HEK293 (cell line): ENCODE measurements around the gene FREM1.

Source experiments
- CTCF ChIA-PET: fragments of 350-600 bp; formaldehyde crosslinking; extraction: SDS; loops from one replicate; lab custom pipeline; 2021; ENCODE audit warnings: antibody characterized with exemption; lab: Yijun Ruan, JAX
- POLR2A ChIA-PET: fragments of 300-600 bp; formaldehyde crosslinking; extraction: SDS; loops from one replicate; lab custom pipeline; 2020; ENCODE audit warnings: antibody characterized with exemption, inconsistent platforms; lab: Yijun Ruan, JAX
- H3K27ac ChIP-seq: fragments of 200-500 bp; sonication (Bioruptor generic); 2 replicates; pipeline ENCODE4 v1.5.1; 2014; ENCODE audit warnings: low read depth, low read length, control low read depth, inconsistent platforms; ENCODE audit errors: extremely low read depth
- H3K36me3 ChIP-seq, 2 experiments: fragments of 200-500 bp in 1 of 2; sonication (Bioruptor generic) in 1 of 2; 1 replicate in 1 of 2; 2 replicates in 1 of 2; pipeline ENCODE4 v1.5.1; 2014 to 2017; ENCODE audit warnings: inconsistent platforms in 2 of 2, low read length in 2 of 2; ENCODE audit not compliant: control insufficient read depth in 2 of 2, insufficient read depth in 1 of 2
- H3K4me1 ChIP-seq: fragments of 200-500 bp; sonication (Bioruptor generic); 2 replicates; pipeline ENCODE4 v1.5.1; 2014; ENCODE audit warnings: mild to moderate bottlenecking, low read length, inconsistent platforms; ENCODE audit not compliant: control insufficient read depth, insufficient read depth
- H3K4me3 ChIP-seq: 2 replicates; pipeline ENCODE4 v1.5.1; 2011; ENCODE audit warnings: low read depth, mild to moderate bottlenecking, control low read depth, low read length, moderate library complexity
- H3K9me3 ChIP-seq: fragments of 200-500 bp; sonication (Bioruptor generic); 2 replicates; pipeline ENCODE4 v1.5.1; 2014; ENCODE audit warnings: low read depth, low read length, inconsistent platforms; ENCODE audit not compliant: control insufficient read depth, insufficient read depth
- BCL11A ChIP-seq: fragments of 450-650 bp; formaldehyde crosslinking; IDR thresholded peaks from 2 replicates; pipeline ENCODE4 v1.5.1; 2016; ENCODE audit warnings: low read depth, missing biosample characterization, missing genetic modification characterization
- HOXC10 ChIP-seq: sonication (generic); formaldehyde crosslinking; IDR thresholded peaks from 2 replicates; pipeline ENCODE4 v1.8.1; 2023; ENCODE audit warnings: mild to moderate bottlenecking, missing genetic modification reagents
- HOXD13 ChIP-seq: sonication (generic); formaldehyde crosslinking; IDR thresholded peaks from 2 replicates; pipeline ENCODE4 v1.8.0; 2022; ENCODE audit warnings: missing genetic modification reagents, borderline replicate concordance
- KLF1 ChIP-seq: fragments of 450-650 bp; formaldehyde crosslinking; IDR thresholded peaks from 2 replicates; pipeline ENCODE4 v1.5.1; 2016; ENCODE audit warnings: missing biosample characterization, missing genetic modification characterization
- KLF10 ChIP-seq: fragments of 450-650 bp; IDR thresholded peaks from 2 replicates; pipeline ENCODE4 v1.5.1; 2018; ENCODE audit warnings: missing biosample characterization, mild to moderate bottlenecking, missing genetic modification characterization
- KLF7 ChIP-seq: fragments of 450-650 bp; formaldehyde crosslinking; IDR thresholded peaks from 2 replicates; pipeline ENCODE4 v1.5.1; 2016; ENCODE audit warnings: missing biosample characterization, missing genetic modification characterization, borderline replicate concordance
- OVOL3 ChIP-seq: fragments of 450-650 bp; formaldehyde crosslinking; IDR thresholded peaks from 2 replicates; pipeline ENCODE4 v1.5.1; 2016; ENCODE audit warnings: missing biosample characterization, missing genetic modification characterization
- YY2 ChIP-seq: fragments of 450-650 bp; formaldehyde crosslinking; IDR thresholded peaks from 2 replicates; pipeline ENCODE4 v1.5.1; 2016; ENCODE audit warnings: missing biosample characterization, missing genetic modification characterization
- ZFP69B ChIP-seq: fragments of 450-650 bp; formaldehyde crosslinking; IDR thresholded peaks from 2 replicates; pipeline ENCODE4 v1.5.1; 2016; ENCODE audit warnings: missing biosample characterization, missing genetic modification characterization
- ZNF121 ChIP-seq: fragments of 450-650 bp; formaldehyde crosslinking; IDR thresholded peaks from 2 replicates; pipeline ENCODE4 v1.5.1; 2016; ENCODE audit warnings: missing biosample characterization, missing genetic modification characterization
- ZNF140 ChIP-seq: fragments of 450-650 bp; formaldehyde crosslinking; IDR thresholded peaks from 2 replicates; pipeline ENCODE4 v1.5.1; 2016; ENCODE audit warnings: missing biosample characterization, missing genetic modification characterization
- ZNF266 ChIP-seq: fragments of 450-650 bp; formaldehyde crosslinking; IDR thresholded peaks from 2 replicates; pipeline ENCODE4 v1.5.1; 2016; ENCODE audit warnings: missing biosample characterization, missing genetic modification characterization, low read depth
- ZNF292 ChIP-seq: fragments of 450-650 bp; formaldehyde crosslinking; IDR thresholded peaks from 2 replicates; pipeline ENCODE4 v1.5.1; 2016; ENCODE audit warnings: low read depth, missing biosample characterization, missing genetic modification characterization, borderline replicate concordance
- ZNF37A ChIP-seq: fragments of 450-650 bp; IDR thresholded peaks from 2 replicates; pipeline ENCODE4 v1.5.1; 2018; ENCODE audit warnings: missing biosample characterization, missing genetic modification characterization
- ZNF416 ChIP-seq: fragments of 450-650 bp; formaldehyde crosslinking; IDR thresholded peaks from 2 replicates; pipeline ENCODE4 v1.5.1; 2016; ENCODE audit warnings: missing biosample characterization, missing genetic modification characterization
- ZNF510 ChIP-seq: fragments of 450-650 bp; formaldehyde crosslinking; IDR thresholded peaks from 2 replicates; pipeline ENCODE4 v1.5.1; 2018; ENCODE audit warnings: mild to moderate bottlenecking, missing genetic modification characterization, missing biosample characterization; ENCODE audit not compliant: insufficient replicate concordance
- ZNF529 ChIP-seq: fragments of 450-650 bp; formaldehyde crosslinking; IDR thresholded peaks from 2 replicates; pipeline ENCODE4 v1.5.1; 2017; ENCODE audit warnings: missing genetic modification characterization, missing biosample characterization; ENCODE audit not compliant: insufficient replicate concordance
- ZNF544 ChIP-seq: fragments of 450-650 bp; formaldehyde crosslinking; IDR thresholded peaks from 2 replicates; pipeline ENCODE4 v1.5.0; 2017; ENCODE audit warnings: missing biosample characterization, missing genetic modification characterization
- ZNF571 ChIP-seq: fragments of 450-650 bp; formaldehyde crosslinking; IDR thresholded peaks from 2 replicates; pipeline ENCODE4 v1.5.0; 2017; ENCODE audit warnings: missing biosample characterization, missing genetic modification characterization
- ZNF600 ChIP-seq: fragments of 450-650 bp; formaldehyde crosslinking; IDR thresholded peaks from 2 replicates; pipeline ENCODE4 v1.5.1; 2016; ENCODE audit warnings: missing biosample characterization, missing genetic modification characterization
- ZNF621 ChIP-seq: fragments of 450-650 bp; formaldehyde crosslinking; IDR thresholded peaks from 2 replicates; pipeline ENCODE4 v1.5.1; 2017; ENCODE audit warnings: missing biosample characterization, missing genetic modification characterization
- ZNF624 ChIP-seq: fragments of 450-650 bp; formaldehyde crosslinking; IDR thresholded peaks from 2 replicates; pipeline ENCODE4 v1.5.1; 2017; ENCODE audit warnings: missing biosample characterization, missing genetic modification characterization
- ZNF626 ChIP-seq: fragments of 450-650 bp; sonication (Bioruptor Pico); formaldehyde crosslinking; IDR thresholded peaks from 2 replicates; pipeline ENCODE4 v1.5.1; 2018; ENCODE audit warnings: missing biosample characterization, missing genetic modification characterization, inconsistent platforms
- ZNF629 ChIP-seq: fragments of 450-650 bp; formaldehyde crosslinking; IDR thresholded peaks from 2 replicates; pipeline ENCODE4 v1.5.1; 2017; ENCODE audit warnings: missing biosample characterization, missing genetic modification characterization
- ZNF768 ChIP-seq: fragments of 450-650 bp; formaldehyde crosslinking; IDR thresholded peaks from 2 replicates; pipeline ENCODE4 v1.5.1; 2018; ENCODE audit warnings: missing biosample characterization, mild to moderate bottlenecking, missing genetic modification characterization
- ZNF785 ChIP-seq: fragments of 450-650 bp; formaldehyde crosslinking; IDR thresholded peaks from 2 replicates; pipeline ENCODE4 v1.5.1; 2016; ENCODE audit warnings: missing biosample characterization, missing genetic modification characterization
- ZNF837 ChIP-seq: fragments of 450-650 bp; formaldehyde crosslinking; IDR thresholded peaks from 2 replicates; pipeline ENCODE4 v1.5.1; 2016; ENCODE audit warnings: missing biosample characterization, missing genetic modification characterization
- ZSCAN23 ChIP-seq: fragments of 450-650 bp; formaldehyde crosslinking; IDR thresholded peaks from 2 replicates; pipeline ENCODE4 v1.5.1; 2016; ENCODE audit warnings: missing biosample characterization, missing genetic modification characterization
- TF ChIP-seq, protein P1 (sequence below): sonication (generic); formaldehyde crosslinking; IDR thresholded peaks from 2 replicates; pipeline ENCODE4 v1.8.1; 2022; ENCODE audit warnings: mild to moderate bottlenecking, moderate library complexity, missing genetic modification reagents
- TF ChIP-seq, protein P2 (sequence below): fragments of 450-650 bp; formaldehyde crosslinking; IDR thresholded peaks from 2 replicates; pipeline ENCODE4 v1.5.1; 2016; ENCODE audit warnings: missing biosample characterization, missing genetic modification characterization
- TF ChIP-seq, protein P3 (sequence below): fragments of 450-650 bp; formaldehyde crosslinking; optimal IDR thresholded peaks from 2 replicates; pipeline ENCODE3; 2016; ENCODE audit warnings: missing biosample characterization, mild to moderate bottlenecking, missing genetic modification characterization
- TF ChIP-seq, protein P4 (sequence below): fragments of 450-650 bp; formaldehyde crosslinking; IDR thresholded peaks from 2 replicates; pipeline ENCODE4 v1.5.1; 2016; ENCODE audit warnings: missing biosample characterization, missing genetic modification characterization
- TF ChIP-seq, protein P5 (sequence below): fragments of 450-650 bp; formaldehyde crosslinking; IDR thresholded peaks from 2 replicates; pipeline ENCODE4 v1.5.0; 2017; ENCODE audit warnings: missing biosample characterization, missing genetic modification characterization, borderline replicate concordance

Gene FREM1

DNA sequence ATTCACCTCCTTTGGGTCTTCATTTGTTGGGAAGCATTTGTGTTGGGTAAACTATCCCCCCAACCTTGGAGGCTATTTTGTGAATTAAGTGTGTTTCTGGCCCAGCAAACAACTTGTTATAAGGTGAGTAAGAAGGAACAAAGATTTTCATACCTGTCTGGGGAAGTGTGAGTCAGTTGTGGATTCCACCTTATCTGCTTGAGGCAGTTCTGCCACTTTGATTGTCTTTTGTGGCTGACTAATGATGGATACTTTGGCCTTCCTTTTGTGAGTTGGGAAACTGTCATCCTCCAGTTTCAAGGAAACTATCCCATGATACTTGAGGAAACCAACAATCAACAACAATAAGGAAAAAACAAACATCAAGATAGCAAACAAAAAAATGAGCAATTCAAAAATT lies 163.1 kb downstream of the FREM1 start:
- POLR2A ChIA-PET = no interaction called here
- Histone ChIP-seq H3K4me1 (no peaks in the 10 kb centered on the region), H3K36me3 (peaks cover 0 to 6% of the 10 kb centered on the region in 2 experiments; a peak in 1 of 3 replicates), H3K4me3 (no peak overlapping the region), H3K27ac (no peak overlapping the region), H3K9me3 (no peaks in the 10 kb centered on the region)
- TF ChIP-seq ZNF292 (tag by site-specific recombination) (no peak), ZNF624 (tag by site-specific recombination) (no peak), HOXD13 (CRISPR knock-in tag) (no peak), KLF10 (tag by site-specific recombination) (no peak), ZNF837 (tag by site-specific recombination) (no peak), ZNF416 (tag by site-specific recombination) (no peak), BCL11A (no peak), YY2 (tag by site-specific recombination) (no peak), KLF1 (no peak), KLF7 (tag by site-specific recombination) (no peak), OVOL3 (tag by site-specific recombination) (no peak), ZNF768 (tag by site-specific recombination) (no peak), ZNF621 (tag by site-specific recombination) (no peak), ZNF571 (tag by site-specific recombination) (no peak), ZNF37A (no peak)
- TF ChIP-seq, protein P1, sequence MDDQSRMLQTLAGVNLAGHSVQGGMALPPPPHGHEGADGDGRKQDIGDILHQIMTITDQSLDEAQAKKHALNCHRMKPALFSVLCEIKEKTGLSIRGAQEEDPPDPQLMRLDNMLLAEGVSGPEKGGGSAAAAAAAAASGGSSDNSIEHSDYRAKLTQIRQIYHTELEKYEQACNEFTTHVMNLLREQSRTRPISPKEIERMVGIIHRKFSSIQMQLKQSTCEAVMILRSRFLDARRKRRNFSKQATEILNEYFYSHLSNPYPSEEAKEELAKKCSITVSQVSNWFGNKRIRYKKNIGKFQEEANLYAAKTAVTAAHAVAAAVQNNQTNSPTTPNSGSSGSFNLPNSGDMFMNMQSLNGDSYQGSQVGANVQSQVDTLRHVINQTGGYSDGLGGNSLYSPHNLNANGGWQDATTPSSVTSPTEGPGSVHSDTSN (CRISPR knock-in tag) = no peak
- TF ChIP-seq, protein P2, sequence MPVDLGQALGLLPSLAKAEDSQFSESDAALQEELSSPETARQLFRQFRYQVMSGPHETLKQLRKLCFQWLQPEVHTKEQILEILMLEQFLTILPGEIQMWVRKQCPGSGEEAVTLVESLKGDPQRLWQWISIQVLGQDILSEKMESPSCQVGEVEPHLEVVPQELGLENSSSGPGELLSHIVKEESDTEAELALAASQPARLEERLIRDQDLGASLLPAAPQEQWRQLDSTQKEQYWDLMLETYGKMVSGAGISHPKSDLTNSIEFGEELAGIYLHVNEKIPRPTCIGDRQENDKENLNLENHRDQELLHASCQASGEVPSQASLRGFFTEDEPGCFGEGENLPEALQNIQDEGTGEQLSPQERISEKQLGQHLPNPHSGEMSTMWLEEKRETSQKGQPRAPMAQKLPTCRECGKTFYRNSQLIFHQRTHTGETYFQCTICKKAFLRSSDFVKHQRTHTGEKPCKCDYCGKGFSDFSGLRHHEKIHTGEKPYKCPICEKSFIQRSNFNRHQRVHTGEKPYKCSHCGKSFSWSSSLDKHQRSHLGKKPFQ (tag by site-specific recombination) = no peak
- TF ChIP-seq, protein P3, sequence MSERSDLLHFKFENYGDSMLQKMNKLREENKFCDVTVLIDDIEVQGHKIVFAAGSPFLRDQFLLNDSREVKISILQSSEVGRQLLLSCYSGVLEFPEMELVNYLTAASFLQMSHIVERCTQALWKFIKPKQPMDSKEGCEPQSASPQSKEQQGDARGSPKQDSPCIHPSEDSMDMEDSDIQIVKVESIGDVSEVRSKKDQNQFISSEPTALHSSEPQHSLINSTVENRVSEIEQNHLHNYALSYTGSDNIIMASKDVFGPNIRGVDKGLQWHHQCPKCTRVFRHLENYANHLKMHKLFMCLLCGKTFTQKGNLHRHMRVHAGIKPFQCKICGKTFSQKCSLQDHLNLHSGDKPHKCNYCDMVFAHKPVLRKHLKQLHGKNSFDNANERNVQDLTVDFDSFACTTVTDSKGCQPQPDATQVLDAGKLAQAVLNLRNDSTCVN (tag by site-specific recombination) = no peak
- TF ChIP-seq, protein P4, sequence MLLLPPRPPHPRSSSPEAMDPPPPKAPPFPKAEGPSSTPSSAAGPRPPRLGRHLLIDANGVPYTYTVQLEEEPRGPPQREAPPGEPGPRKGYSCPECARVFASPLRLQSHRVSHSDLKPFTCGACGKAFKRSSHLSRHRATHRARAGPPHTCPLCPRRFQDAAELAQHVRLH (tag by site-specific recombination) = no peak
- CTCF ChIA-PET = no interaction called here

DNA sequence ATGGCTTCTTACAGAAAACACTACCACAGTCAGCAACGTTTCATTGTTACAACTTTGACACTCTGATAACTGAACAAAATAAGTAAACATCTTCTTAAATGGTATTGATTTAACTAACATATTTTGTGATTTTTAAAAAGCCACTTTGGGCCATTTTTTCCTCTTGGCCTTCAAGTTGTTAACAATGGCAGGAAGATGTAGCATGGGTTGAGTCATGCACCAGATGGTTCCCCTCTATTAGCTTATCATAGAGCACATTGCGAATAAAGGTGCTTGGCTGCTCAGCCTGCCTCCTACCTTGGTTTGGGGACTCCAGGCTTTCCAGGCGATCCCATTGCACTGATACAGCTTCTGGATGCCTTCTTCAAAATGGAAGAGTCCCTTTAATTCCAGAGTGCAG lies 163.6 kb downstream of the FREM1 start:
- ChIA-PET CTCF (no interaction called here), POLR2A (no interaction called here)
- H3K4me1 ChIP-seq = no peaks in the 10 kb centered on the region
- H3K36me3 ChIP-seq = peaks cover 0 to 6% of the 10 kb centered on the region in 2 experiments; a peak in 1 of 3 replicates
- no peak overlapping the region for H3K27ac ChIP-seq
- H3K9me3 ChIP-seq = no peaks in the 10 kb centered on the region
- no peak overlapping the region for H3K4me3 ChIP-seq
- no peak for TF ChIP-seq ZSCAN23
- no peak for TF ChIP-seq ZNF626 (tag by site-specific recombination)
- no peak for TF ChIP-seq ZNF266 (tag by site-specific recombination)
- no peak for TF ChIP-seq ZNF121
- TF ChIP-seq ZNF571 (tag by site-specific recombination) = no peak
- TF ChIP-seq, protein P5, sequence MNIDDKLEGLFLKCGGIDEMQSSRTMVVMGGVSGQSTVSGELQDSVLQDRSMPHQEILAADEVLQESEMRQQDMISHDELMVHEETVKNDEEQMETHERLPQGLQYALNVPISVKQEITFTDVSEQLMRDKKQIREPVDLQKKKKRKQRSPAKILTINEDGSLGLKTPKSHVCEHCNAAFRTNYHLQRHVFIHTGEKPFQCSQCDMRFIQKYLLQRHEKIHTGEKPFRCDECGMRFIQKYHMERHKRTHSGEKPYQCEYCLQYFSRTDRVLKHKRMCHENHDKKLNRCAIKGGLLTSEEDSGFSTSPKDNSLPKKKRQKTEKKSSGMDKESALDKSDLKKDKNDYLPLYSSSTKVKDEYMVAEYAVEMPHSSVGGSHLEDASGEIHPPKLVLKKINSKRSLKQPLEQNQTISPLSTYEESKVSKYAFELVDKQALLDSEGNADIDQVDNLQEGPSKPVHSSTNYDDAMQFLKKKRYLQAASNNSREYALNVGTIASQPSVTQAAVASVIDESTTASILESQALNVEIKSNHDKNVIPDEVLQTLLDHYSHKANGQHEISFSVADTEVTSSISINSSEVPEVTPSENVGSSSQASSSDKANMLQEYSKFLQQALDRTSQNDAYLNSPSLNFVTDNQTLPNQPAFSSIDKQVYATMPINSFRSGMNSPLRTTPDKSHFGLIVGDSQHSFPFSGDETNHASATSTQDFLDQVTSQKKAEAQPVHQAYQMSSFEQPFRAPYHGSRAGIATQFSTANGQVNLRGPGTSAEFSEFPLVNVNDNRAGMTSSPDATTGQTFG (tag by site-specific recombination) = no peak
- no peak for TF ChIP-seq HOXC10 (CRISPR knock-in tag)
- no peak for TF ChIP-seq ZNF529 (tag by site-specific recombination)
- no peak for TF ChIP-seq ZNF140 (tag by site-specific recombination)
- TF ChIP-seq ZNF785 = no peak
- TF ChIP-seq ZFP69B (tag by site-specific recombination) = no peak
- no peak for TF ChIP-seq ZNF600 (tag by site-specific recombination)
- TF ChIP-seq ZNF629 = no peak
- no peak for TF ChIP-seq ZNF544 (tag by site-specific recombination)
- no peak for TF ChIP-seq ZNF510
